GM19395 (cell line): ENCODE measurements around the gene CXorf38.
"Not testable (repeated sequence)": the region's sequence is repeated elsewhere in the genome, so short reads cannot be mapped to it uniquely, and the experiment has no call there.

Experiments
- ATAC-seq: cut with Tn5 transposase; IDR thresholded peaks from one replicate; pipeline ENCODE4 v1.9.1; 2021; ENCODE audit warnings: mild to moderate bottlenecking, moderate library complexity; ENCODE audit not compliant: unreplicated experiment

The CXorf38 gene

GRCh38 chrX:40628506-40628905 lies 18.9 kb downstream of the CXorf38 start:
- no peak for ATAC-seq

- ATAC-seq: no peak
These were observed 22.1 kb downstream of the CXorf38 start for GRCh38 chrX:40625294-40625693.

GRCh38 chrX:40623665-40624064 lies 23.7 kb downstream of the CXorf38 start:
- ATAC-seq: no peak

GRCh38 chrX:40623139-40623536 lies 24.2 kb downstream of the CXorf38 start, which contains the start of gene MPC1L:
Gene MPC1L (plus strand): TSS chrX:40623428. CDS start chrX:40623566, 138 bp downstream.
- ATAC-seq: no peak

GRCh38 chrX:40622479-40623138 lies 24.8 kb downstream of the CXorf38 start:
- no peak for ATAC-seq

GRCh38 chrX:40617566-40617965 lies 29.8 kb downstream of the CXorf38 start:
- no peak for ATAC-seq

- ATAC-seq: no peak
These were observed 31.4 kb downstream of the CXorf38 start for GRCh38 chrX:40615976-40616375.

GRCh38 chrX:40612511-40612910 lies 34.9 kb downstream of the CXorf38 start:
- ATAC-seq: no peak

- ATAC-seq: no peak
These were observed 40.0 kb downstream of the CXorf38 start for GRCh38 chrX:40607381-40607780.

GRCh38 chrX:40603446-40603845 lies 43.9 kb downstream of the CXorf38 start:
- no peak for ATAC-seq

GRCh38 chrX:40589616-40590321 lies 57.6 kb downstream of the CXorf38 start:
- not testable (repeated sequence) for ATAC-seq

GRCh38 chrX:40587623-40588022 lies 59.7 kb downstream of the CXorf38 start:
- not testable (repeated sequence) for ATAC-seq

GRCh38 chrX:40582811-40583210 lies 64.5 kb downstream of the CXorf38 start:
- no peak for ATAC-seq

- not testable (repeated sequence) for ATAC-seq
These were observed 65.2 kb downstream of the CXorf38 start for GRCh38 chrX:40582178-40582577.

GRCh38 chrX:40581336-40581920 lies 65.9 kb downstream of the CXorf38 start:
- ATAC-seq: peak; percentile 1

- peak; percentile 97 for ATAC-seq
These were observed 66.6 kb downstream of the CXorf38 start, which contains the start of gene ATP6AP2 for GRCh38 chrX:40580537-40581335. Gene ATP6AP2 (plus strand): TSS chrX:40580970. CDS start chrX:40581066, 96 bp downstream.

GRCh38 chrX:40579900-40580536 lies 67.3 kb downstream of the CXorf38 start:
- ATAC-seq: peak; percentile 62

GRCh38 chrX:40579141-40579540 lies 68.2 kb downstream of the CXorf38 start:
- ATAC-seq: no peak

- no peak for ATAC-seq
These were observed 69.2 kb downstream of the CXorf38 start for GRCh38 chrX:40578039-40578695.
